Panc1 (cell line): Measurements from ENCODE around the gene IL1RAPL1. TPM values are rescaled to one million over a fixed set of nuclear protein-coding genes. Genes with fewer than 3 reads are reported as not detected.

Experiments
- ATAC-seq: fragments of 200-7000 bp; cut with Tn5 transposase; 2 replicates; pipeline ENCODE4 v1.9.1; 2020; ENCODE audit warnings: mild to moderate bottlenecking, moderate library complexity
- BruUV-seq: library from RNA; stranded (reverse); fragments of 400-500 nt; replicated peaks from 2 replicates; lab custom pipeline; 2021; lab: Mats Ljungman, UMichigan
- CTCF ChIA-PET: fragments of 300-600 bp; sonication (Branson Sonifier 250); formaldehyde crosslinking; loops from one replicate; lab custom pipeline; 2022; ENCODE audit warnings: antibody characterized with exemption; lab: Charles Lee
- POLR2A ChIA-PET: fragments of 300-600 bp; sonication (Branson Sonifier 250); formaldehyde crosslinking; loops from one replicate; lab custom pipeline; 2022; ENCODE audit warnings: antibody characterized with exemption; lab: Charles Lee
- DNase-seq: peaks from one replicate; pipeline ENCODE4 v3.0.0-alpha.2; 2010; ENCODE audit warnings: low read depth, low spot score
- H3K27ac ChIP-seq: 2 replicates; pipeline ENCODE4 v1.5.1; 2011; ENCODE audit warnings: mild to moderate bottlenecking, low read length, inconsistent platforms
- H3K27me3 ChIP-seq: fragments of 200-500 bp; sonication (Bioruptor generic); 2 replicates; pipeline ENCODE4 v1.6.0; 2014; ENCODE audit warnings: low read length, inconsistent platforms; ENCODE audit not compliant: control insufficient read depth, insufficient read depth
- H3K36me3 ChIP-seq: fragments of 200-500 bp; sonication (Bioruptor generic); 2 replicates; pipeline ENCODE4 v1.5.1; 2014; ENCODE audit warnings: inconsistent platforms, mild to moderate bottlenecking, low read length, moderate library complexity; ENCODE audit not compliant: control insufficient read depth, insufficient read depth
- H3K4me1 ChIP-seq: 2 replicates; pipeline ENCODE4 v1.5.1; 2011; ENCODE audit warnings: inconsistent platforms, mild to moderate bottlenecking, low read length, moderate library complexity; ENCODE audit not compliant: control insufficient read depth, insufficient read depth
- H3K4me3 ChIP-seq, 2 experiments: 2 replicates each; pipeline ENCODE4 v1.5.1; 2011 to 2012; ENCODE audit warnings: low read depth in 2 of 2, low read length in 2 of 2, mild to moderate bottlenecking in 2 of 2, inconsistent platforms in 1 of 2, moderate library complexity in 1 of 2
- H3K9me3 ChIP-seq: fragments of 200-500 bp; sonication (Bioruptor generic); 2 replicates; pipeline ENCODE4 v1.5.1; 2014; ENCODE audit warnings: low read depth, mild to moderate bottlenecking, inconsistent platforms, low read length, moderate library complexity; ENCODE audit not compliant: control insufficient read depth, insufficient read depth
- POLR2AphosphoS5 ChIP-seq: IDR thresholded peaks from 2 replicates; pipeline ENCODE4 v1.6.1; 2012; ENCODE audit warnings: mild to moderate bottlenecking, low read depth, low read length, moderate library complexity
- SIN3A ChIP-seq: IDR thresholded peaks from 2 replicates; pipeline ENCODE4 v1.6.1; 2012; ENCODE audit warnings: low read depth, mild to moderate bottlenecking, low read length, moderate library complexity, borderline replicate concordance; ENCODE audit not compliant: insufficient read depth
- TCF7L2 ChIP-seq: IDR thresholded peaks from 2 replicates; pipeline ENCODE4 v1.6.1; 2011; ENCODE audit warnings: mild to moderate bottlenecking, low read depth, low read length, inconsistent platforms
- in situ Hi-C: cut with HindIII; loops from 2 replicates; pipeline ENCODE4 v1.10.0; 2016; ENCODE audit warnings: low sequenced_read_pairs, low pct_unique_long_range_greater_than_20kb
- intact Hi-C: fragments of 100-400 bp; cut with micrococcal nuclease; formaldehyde crosslinking; loops from one replicate; pipeline ENCODE4 v1.10.0; 2022; ENCODE audit not compliant: unreplicated experiment
- total RNA-seq: library from RNA; stranded (reverse); gene quantifications from one replicate; pipeline ENCODE4 v1.2.1, GENCODE V29; 2021; ENCODE audit not compliant: unreplicated experiment
- TF ChIP-seq, protein P1 (sequence below), 2 experiments: IDR thresholded peaks; 2 replicates each; pipeline ENCODE4 v1.6.1; 2011 to 2012; ENCODE audit warnings: low read depth in 2 of 2, control low read depth in 1 of 2, low read length in 1 of 2, mild to moderate bottlenecking in 1 of 2, moderate library complexity in 1 of 2; ENCODE audit not compliant: insufficient read depth in 1 of 2
- TF ChIP-seq, protein P2 (sequence below): fragments of 450-650 bp; IDR thresholded peaks from 2 replicates; pipeline ENCODE4 v1.5.1; 2017; ENCODE audit warnings: mild to moderate bottlenecking

IL1RAPL1 gene
- total RNA-seq, 1 experiment from 2014 or later, result 0.59 TPM

- no peak for ATAC-seq
- CTCF ChIA-PET, result no interaction called here
- H3K36me3 ChIP-seq, result no peaks in the 10 kb centered on the region
- no peak overlapping the region for H3K4me3 ChIP-seq
- in situ Hi-C loops (no loop called here), intact Hi-C loops (no loop called here)
- H3K9me3 ChIP-seq, result no peaks in the 10 kb centered on the region
- H3K27ac ChIP-seq, result no peak overlapping the region
- H3K4me1 ChIP-seq, result no peaks in the 10 kb centered on the region
- no peak for TF ChIP-seq TCF7L2
- TF ChIP-seq, protein P1, sequence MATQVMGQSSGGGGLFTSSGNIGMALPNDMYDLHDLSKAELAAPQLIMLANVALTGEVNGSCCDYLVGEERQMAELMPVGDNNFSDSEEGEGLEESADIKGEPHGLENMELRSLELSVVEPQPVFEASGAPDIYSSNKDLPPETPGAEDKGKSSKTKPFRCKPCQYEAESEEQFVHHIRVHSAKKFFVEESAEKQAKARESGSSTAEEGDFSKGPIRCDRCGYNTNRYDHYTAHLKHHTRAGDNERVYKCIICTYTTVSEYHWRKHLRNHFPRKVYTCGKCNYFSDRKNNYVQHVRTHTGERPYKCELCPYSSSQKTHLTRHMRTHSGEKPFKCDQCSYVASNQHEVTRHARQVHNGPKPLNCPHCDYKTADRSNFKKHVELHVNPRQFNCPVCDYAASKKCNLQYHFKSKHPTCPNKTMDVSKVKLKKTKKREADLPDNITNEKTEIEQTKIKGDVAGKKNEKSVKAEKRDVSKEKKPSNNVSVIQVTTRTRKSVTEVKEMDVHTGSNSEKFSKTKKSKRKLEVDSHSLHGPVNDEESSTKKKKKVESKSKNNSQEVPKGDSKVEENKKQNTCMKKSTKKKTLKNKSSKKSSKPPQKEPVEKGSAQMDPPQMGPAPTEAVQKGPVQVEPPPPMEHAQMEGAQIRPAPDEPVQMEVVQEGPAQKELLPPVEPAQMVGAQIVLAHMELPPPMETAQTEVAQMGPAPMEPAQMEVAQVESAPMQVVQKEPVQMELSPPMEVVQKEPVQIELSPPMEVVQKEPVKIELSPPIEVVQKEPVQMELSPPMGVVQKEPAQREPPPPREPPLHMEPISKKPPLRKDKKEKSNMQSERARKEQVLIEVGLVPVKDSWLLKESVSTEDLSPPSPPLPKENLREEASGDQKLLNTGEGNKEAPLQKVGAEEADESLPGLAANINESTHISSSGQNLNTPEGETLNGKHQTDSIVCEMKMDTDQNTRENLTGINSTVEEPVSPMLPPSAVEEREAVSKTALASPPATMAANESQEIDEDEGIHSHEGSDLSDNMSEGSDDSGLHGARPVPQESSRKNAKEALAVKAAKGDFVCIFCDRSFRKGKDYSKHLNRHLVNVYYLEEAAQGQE (IDR thresholded peaks at IDR 0.05; ENCODE audit: insufficient read depth in 1 of 2, low read depth in 2 of 2, low read length in 1 of 2), result no peak
- no peak for TF ChIP-seq POLR2AphosphoS5
- TF ChIP-seq, protein P2, sequence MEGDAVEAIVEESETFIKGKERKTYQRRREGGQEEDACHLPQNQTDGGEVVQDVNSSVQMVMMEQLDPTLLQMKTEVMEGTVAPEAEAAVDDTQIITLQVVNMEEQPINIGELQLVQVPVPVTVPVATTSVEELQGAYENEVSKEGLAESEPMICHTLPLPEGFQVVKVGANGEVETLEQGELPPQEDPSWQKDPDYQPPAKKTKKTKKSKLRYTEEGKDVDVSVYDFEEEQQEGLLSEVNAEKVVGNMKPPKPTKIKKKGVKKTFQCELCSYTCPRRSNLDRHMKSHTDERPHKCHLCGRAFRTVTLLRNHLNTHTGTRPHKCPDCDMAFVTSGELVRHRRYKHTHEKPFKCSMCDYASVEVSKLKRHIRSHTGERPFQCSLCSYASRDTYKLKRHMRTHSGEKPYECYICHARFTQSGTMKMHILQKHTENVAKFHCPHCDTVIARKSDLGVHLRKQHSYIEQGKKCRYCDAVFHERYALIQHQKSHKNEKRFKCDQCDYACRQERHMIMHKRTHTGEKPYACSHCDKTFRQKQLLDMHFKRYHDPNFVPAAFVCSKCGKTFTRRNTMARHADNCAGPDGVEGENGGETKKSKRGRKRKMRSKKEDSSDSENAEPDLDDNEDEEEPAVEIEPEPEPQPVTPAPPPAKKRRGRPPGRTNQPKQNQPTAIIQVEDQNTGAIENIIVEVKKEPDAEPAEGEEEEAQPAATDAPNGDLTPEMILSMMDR, result no peak
- TF ChIP-seq SIN3A, result no peak
- DNase-seq, result no peak
- no TSS peak for BruUV-seq
- POLR2A ChIA-PET, result no interaction called here
- no peaks in the 10 kb centered on the region for H3K27me3 ChIP-seq
Measured at GRCh38 chrX:29862126-29862677, 1275.0 kb downstream of the IL1RAPL1 start.

DNA sequence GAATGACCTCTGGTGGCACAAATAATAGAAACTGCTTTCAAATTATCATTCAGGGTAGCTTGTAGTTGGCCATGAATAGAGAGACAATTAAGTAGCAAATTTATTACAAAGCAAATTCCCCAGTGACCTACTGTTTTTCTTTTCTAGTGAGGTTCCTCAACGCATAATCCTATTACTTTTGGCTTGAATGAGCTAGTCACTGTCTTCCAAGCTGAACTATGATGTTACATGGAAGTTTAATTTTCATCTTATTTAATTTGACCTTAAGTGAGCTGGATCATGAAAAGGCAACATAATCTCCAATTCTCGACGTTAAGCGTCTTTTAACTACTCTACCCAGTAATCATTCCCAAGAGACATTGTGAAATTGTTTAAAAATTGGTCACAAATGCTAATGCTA, 1280.7 kb downstream of the IL1RAPL1 start:
- intact Hi-C loops (no loop called here), in situ Hi-C loops (no loop called here)
- H3K9me3 ChIP-seq, result no peaks in the 10 kb centered on the region
- no peaks in the 10 kb centered on the region for H3K4me1 ChIP-seq
- ChIA-PET CTCF (no interaction called here), POLR2A (no interaction called here)
- TF ChIP-seq POLR2AphosphoS5, result no peak
- TF ChIP-seq, protein P2, result no peak
- TF ChIP-seq SIN3A, result no peak
- TF ChIP-seq, protein P1 (IDR thresholded peaks at IDR 0.05; ENCODE audit: insufficient read depth in 1 of 2, low read depth in 2 of 2, low read length in 1 of 2), result no peak
- H3K27me3 ChIP-seq, result no peaks in the 10 kb centered on the region
- no TSS peak for BruUV-seq
- no peak overlapping the region for H3K27ac ChIP-seq
- H3K36me3 ChIP-seq, result no peaks in the 10 kb centered on the region
- ATAC-seq, result no peak
- DNase-seq, result no peak
- H3K4me3 ChIP-seq, result no peak overlapping the region
